ENCODE measurements around the gene RPS28.
"Not testable (repeated sequence)": the region's sequence is repeated elsewhere in the genome, so short reads cannot be mapped to it uniquely, and the experiment has no call there.

Gene RPS28

DNA sequence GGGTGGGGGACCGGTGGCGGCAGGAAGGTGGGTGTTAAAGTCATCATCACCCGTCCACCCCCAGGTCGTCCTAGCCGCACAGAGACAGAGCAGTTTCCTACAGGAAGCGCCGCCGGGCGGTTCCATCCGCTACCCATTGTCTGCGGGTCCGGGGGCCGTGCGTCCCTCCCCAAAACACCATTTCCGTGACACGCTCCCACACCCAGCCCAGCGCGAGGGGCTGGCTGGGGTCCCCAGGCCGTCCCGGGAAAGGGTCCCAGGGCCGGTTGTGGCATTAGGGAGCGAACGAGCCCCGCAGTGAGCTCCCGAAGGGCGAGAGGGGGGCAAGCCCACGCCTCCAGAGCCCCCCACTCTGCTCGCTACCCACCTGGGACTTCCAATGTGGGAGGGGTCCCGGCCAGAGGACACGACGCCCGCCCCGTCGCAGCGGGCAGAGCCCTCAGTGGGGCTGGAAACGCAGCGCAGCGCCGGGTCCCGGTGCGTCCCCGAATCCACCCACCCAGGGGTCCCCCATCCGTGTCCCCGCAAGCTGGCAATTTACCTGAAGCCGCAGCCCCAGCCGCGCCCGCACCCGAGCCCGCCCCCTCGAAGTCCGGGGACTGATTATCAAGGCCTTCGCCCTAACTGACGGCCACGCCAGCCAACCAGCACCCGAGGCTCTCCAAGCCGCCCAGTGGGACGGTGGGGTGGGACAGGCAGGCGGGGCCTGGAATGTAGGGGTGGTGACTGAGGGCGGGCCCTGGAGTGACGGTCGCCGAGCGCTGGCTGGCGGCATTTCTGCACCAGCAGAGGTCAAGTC lies 21.6 kb downstream of the RPS28 start, which contains the start of gene KANK3:
Gene KANK3 (minus strand): TSS at position 579 of the 799 bp plus-strand sequence. CDS start 5,434 bp downstream, outside the sequence.
- peak; percentile 82 to 96 (median 90) for DNase-seq

DNA sequence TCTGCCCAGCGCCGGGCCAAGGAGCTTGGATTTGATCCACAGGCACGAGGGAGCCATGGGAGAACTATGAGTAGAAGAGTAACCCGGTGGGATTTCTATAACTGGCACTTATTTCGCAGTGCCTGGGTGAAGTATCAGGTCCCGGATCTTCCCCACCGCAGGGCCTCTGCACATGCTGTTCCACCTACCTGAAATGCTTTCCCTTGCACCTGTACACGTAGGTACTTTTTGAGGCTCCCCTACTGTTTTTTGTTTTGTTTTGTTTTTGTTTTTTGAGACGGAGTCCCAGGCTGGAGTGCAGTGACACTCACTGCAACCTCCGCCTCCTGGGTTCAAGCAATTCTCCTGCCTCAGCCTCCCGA lies 22.2 kb downstream of the RPS28 start:
- no peak for DNase-seq

DNA sequence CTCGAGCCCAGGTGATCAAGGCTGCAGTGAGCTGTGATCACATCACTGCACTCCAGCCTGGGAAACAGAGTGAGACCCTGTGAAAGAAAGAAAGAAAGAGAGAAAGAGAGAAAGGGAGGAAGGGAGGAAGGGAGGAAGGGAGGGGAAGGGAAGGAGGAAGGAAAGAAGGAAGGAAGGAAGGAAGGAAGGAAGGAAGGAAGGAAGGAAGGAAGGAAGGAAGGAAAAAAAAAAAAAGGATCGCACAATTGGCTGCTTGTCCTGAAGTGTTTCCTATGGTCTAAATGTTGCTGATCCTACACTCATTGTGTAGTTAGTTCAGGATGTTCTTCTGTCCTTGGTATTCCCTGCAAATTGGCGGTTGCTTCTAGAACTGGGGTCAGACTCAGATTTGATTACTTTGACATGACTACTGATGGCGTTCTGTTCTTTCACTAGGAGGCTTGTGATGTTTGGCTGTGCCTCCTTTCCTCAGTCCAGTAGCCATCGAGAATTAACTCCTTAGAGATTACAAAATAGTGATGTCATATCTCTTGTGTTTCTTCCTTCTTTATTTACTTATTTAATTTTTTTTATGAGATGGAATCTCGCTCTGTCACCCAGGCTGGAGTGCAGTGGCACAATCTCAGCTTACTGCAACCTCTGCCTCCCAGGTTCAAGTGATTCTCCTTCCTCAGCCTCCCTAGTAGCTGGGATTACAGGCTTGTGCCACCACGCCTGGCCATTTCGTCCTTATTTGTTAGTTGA lies 28.5 kb downstream of the RPS28 start:
- DNase-seq: not testable (repeated sequence)

DNA sequence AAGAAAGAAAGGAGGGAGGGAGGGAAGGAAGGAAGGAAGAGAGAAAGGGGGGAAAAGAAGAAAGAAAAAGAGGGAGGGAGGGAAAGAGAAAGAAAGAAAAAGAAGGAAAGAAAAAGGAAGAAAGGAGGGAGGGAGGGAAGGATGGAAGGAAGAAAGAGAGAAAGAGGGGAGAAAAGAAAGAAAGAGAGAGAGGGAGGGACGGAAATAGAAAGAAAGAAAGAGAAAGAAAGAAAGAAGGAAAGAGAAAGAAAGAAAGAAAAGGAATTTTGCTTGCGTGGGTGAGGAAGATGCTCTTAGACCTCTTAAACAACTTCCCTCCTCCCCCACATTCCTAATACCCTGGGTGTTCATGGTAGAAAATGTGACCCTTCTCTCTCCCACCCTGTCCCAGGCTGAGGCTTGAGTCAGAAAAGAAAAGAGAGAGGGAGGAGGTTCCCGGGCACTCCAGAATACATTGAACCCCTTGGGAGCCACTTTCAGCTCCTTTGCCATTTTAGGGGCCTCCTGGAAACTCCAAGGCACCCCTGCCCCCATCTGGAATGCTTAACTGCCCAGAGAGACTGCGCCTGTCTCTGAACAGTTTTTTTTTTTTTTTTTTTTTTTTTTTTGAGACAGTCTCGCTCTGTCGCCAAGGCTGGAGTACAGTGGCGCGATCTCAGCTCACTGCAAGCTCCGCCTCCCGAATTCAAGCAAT lies 31.0 kb downstream of the RPS28 start:
- no peak for DNase-seq

DNA sequence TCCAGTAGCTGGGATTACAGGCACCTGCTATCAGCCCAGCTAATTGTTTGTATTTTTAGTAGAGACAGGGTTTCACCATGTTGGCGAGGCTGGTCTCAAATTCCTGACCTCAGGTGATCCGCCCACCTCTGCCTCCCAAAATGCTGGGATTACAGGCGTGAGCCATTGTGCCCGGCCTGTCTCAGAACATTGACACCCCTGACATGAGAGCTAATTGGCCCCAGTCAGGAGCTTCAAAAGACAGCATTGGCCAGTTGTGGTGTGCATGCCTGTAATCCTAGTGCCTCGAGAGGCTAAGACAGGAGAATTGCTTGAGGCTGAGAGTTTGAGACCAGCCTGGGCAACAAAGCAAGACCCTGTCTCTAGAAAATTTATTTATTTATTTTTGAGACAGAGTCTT lies 31.5 kb downstream of the RPS28 start:
- DNase-seq: not testable (repeated sequence)

DNA sequence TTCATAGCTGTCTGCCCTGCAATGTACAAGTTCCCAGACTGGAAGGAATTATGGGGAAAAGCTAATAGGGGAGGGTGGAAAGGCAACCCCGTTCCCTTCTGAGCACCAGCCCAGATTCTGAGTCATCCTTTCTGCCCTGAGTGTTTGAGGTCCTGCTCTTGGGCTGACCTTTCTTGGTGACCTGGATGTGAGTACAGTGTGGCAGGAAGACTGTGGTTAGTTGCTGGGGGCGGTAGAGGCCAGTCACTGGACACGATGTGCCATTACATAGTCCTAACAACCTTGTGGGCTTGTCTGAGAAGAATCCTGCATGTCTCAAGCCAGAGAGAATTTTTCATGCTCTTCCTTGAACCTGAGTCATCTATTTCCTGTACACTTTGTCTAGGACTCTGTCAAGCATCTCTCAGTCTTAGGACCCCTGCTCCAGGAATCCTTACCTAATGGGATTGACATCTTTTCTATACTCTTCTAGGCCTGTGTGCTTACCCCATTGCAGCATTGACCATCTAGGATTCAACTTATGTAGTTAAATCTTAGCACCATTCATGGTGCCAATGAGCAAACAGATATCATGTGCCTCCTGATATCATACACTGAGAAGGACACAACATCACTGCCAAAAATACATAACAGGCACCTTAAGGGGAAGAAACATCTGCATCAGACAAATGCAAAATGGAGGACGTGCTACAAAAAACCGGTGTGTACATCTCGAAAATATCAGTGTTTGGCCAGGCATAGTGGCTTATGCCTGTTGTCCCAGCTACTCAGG lies 34.5 kb downstream of the RPS28 start:
- DNase-seq: no peak

DNA sequence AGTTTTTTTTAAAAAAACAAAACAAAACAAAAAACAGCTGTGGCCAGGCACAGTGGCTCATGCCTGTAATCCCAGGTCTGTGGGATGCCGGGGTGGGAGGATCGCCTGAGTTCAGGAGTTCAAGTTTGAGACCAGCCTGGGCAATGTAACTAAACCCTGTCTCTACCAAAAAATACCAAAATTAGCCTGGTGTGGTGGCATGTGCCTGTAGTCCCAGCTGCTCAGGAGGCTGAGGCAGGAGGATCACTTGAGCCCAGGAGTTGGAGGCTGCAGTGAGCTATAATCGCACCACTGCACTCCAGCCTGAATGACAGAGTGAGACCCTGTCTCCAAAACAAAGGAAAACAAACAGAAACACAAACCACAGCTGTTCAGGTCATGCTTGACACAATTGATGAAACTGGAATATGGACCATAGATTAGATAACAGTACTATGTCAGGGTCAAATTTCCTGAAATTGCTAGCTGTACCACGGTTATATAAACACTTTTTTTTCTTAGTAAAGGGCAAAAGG lies 35.8 kb downstream of the RPS28 start:
- no peak for DNase-seq

DNA sequence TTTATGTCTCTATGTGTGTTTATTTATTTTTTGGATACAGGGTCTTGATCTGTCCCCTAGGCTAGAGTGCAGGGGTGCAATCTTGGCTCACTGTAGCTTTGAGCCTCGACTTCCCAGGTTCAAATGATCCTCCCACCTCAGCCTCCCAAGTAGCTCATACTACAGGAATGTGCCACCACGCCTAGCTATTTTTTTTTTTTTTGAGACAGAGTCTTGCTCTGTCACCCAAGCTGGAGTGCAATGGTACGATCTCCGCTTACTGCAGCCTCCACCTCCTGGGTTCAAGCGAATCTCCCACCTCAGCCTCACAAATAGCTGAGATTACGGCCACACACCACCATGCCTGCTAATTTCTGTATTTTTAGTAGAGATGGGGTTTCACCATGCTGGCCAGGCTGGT lies 37.7 kb downstream of the RPS28 start:
- DNase-seq: no peak

DNA sequence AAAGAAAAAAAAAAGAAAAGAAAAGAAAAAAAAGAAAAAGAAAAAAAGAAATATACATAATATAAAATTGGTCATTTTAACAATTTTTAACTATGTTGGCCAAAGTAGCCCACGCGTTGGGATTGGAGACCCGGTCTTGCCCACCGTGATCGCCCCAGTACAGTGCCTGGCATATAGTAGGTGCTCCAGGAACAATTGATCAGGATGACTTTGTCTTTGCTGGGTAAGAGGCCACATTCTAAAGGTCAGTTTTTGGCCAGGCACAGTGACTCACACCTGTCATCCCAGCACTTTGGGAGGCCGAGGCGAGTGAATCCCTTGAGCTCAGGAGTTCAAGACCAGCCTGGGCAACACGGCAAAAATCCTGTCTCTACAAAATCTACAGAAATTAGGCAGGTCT lies 38.9 kb downstream of the RPS28 start:
- no peak for DNase-seq

DNA sequence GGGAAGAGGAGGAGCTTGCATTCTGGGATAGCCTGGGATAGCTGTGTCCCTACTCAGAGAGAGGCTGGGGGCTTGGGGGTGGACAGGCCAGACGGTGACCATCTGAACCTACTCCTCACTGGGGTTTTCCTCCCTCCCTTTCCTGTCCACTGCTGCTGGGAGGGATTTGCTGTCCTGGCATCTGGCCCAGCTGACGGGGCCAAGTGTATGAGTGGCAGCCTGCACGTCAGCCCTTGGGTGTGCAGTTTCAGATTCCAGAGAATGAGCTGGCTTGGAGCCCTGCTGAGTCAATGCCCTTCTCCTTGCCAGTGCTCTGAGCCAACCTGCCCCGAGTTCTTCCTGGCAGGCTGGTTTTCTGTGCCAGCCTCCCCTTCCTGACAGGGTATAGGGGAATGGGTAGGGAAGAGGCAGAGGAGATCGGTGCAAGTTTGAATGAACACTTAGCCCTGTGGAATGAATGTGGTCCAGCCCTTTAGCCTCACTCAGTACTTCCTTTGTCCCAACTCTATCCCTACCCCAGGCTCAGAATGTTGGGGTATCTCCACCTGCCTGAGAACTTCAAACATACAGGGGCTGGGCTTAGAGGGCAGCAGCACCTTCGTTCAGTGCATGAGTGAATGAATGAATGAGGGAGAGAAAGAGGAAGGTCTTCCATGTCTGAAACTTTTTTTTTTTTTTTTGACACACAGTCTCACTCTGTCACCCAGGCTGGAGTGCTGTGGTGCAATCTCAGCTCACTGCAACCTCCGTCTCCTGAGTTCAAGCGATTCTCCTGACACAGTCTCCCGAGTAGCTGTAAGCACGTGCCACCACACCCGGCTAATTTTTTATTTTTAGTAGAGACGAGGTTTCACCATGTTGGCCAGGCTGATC lies 40.9 kb downstream of the RPS28 start:
- peak in 1 of 5 experiments; percentile 46 for DNase-seq

DNA sequence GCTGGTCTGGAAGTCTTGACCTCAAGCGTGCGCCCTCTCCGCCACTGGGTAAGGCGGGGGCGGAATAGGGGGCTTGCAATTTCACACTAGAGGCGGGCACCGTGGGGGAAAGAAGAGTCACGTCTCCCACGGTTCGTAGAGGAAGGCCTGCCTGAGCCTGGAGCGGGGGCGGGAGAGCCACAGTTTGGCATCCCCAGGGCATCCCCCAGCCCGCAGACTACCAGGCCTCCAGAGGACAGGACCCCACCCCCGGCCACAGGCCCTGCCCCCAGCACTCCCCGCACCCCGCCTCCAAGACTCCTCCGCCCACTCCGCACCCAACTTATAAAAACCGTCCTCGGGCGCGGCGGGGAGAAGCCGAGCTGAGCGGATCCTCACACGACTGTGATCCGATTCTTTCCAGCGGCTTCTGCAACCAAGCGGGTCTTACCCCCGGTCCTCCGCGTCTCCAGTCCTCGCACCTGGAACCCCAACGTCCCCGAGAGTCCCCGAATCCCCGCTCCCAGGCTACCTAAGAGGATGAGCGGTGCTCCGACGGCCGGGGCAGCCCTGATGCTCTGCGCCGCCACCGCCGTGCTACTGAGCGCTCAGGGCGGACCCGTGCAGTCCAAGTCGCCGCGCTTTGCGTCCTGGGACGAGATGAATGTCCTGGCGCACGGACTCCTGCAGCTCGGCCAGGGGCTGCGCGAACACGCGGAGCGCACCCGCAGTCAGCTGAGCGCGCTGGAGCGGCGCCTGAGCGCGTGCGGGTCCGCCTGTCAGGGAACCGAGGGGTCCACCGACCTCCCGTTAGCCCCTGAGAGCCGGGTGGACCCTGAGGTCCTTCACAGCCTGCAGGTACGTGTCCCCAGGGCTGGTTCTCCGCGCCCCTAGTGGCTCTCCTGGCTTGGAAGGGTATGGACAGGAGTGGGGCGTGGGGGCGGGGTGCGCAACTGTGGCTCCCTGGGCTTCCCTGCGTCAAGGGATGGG lies 42.8 kb downstream of the RPS28 start, which contains the start of gene ANGPTL4:
Gene ANGPTL4 (plus strand): TSS at position 353 of the 969 bp plus-strand sequence. CDS start 167 bp downstream, at position 520.
- DNase-seq: peak in 4 of 5 experiments; percentile 10 to 84 (median 17)

DNA sequence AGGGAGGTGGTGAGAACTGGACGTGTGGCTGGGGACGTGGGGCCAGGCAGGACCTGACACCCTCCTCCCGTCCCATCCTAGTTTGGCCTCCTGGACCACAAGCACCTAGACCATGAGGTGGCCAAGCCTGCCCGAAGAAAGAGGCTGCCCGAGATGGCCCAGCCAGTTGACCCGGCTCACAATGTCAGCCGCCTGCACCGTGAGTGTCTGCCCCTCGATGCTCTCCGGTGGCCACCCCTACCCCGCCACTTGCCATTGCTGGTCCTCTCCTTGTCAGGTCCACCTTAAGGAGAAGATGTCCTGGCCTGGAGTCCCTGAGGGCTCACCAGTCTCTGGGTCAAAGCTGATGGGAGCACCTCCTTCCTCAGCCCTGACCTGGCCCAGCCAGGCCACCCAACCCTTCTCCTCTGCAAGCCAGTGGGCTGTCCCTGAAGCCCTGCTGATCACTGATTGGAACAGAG lies 44.9 kb downstream of the RPS28 start:
- DNase-seq: no peak

DNA sequence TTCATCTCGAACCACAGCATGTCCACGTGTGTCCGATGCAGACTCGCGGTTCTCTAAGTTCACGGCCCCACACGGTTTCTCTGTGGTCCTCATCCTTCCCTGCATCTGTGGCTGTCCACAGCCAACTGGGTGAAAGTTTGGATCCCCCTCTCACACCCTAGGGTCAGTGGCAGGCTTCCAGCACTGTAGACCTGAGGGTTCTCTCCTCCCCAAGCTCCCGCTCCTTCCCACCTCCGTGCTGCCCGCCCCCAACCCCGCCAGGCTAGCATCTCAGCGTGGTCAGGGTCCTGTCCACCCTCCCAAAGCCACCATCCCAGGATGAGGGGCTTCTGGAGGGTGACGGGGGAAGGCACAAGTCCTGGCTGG lies 45.6 kb downstream of the RPS28 start:
- no peak for DNase-seq

DNA sequence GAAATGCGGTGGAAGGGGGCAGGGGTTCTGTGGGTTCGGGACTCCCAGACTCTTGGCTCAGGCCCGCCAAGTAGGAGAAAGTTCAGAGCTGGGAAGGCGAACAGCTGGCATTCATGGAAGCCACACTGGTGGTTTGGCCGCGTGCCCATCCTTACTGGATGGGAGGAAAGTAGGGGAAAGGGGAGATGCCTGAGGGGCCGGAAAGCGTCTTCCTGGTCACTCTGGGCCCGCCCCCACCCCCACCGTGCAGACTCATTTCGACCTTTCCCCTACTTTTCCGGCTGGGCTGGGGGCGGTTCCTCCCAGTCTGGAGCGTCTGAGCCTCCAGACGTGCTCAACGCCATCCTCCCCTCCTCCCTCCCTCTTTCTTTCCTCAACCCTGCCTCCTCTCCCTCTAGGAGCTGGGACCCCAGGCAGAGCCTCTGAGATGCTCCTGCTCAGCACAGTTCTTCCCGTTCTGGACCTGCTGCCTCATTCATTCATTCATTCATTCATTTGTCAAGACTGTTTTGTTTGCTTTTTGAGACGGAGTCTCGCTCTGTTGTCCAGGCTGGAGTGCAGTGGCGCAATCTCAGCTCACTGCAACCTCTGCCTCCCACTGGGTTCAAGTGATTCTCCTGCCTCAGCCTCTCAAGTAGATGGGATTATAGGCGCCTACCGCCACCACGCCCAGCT lies 46.2 kb downstream of the RPS28 start:
- no peak for DNase-seq

DNA sequence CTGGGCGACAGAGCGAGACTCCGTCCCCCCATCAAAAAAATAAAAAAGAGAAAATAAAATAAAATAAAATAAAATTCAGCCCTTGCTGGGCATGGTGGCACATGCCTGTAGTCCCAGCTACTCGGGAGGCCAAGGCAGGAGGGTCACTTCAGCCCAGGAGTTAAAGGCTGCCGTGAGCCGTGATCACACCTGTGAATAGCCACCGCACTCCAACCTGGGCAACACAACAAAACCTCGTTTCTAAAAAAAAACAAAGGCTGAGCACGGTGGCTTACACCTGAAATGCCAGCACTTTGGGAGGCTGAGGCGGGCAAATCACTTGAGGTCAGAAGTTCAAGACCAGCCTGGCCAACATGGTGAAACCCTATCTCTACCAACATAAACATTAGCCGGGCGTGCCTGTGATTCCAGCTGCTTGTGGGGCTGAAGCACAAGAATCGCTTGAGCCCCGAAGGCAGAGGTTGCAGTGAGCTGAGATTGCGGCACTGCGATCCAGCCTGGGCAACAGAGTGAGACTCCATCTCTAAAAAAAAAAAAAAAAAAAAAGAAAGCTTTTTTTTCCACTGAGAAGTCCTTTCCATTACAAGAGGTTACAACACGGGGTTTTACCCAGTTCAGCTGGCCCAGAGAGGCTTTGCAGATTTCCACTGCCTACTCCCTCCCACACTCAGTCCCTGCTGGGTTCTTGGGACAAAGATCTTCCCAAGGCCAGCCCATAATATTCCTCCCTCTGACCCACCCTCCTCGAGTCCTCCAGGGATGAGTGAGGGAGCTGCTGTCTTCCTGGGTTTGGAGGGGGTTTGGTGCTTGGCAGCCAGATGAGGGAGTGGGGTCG lies 49.1 kb downstream of the RPS28 start:
- DNase-seq: no peak

DNA sequence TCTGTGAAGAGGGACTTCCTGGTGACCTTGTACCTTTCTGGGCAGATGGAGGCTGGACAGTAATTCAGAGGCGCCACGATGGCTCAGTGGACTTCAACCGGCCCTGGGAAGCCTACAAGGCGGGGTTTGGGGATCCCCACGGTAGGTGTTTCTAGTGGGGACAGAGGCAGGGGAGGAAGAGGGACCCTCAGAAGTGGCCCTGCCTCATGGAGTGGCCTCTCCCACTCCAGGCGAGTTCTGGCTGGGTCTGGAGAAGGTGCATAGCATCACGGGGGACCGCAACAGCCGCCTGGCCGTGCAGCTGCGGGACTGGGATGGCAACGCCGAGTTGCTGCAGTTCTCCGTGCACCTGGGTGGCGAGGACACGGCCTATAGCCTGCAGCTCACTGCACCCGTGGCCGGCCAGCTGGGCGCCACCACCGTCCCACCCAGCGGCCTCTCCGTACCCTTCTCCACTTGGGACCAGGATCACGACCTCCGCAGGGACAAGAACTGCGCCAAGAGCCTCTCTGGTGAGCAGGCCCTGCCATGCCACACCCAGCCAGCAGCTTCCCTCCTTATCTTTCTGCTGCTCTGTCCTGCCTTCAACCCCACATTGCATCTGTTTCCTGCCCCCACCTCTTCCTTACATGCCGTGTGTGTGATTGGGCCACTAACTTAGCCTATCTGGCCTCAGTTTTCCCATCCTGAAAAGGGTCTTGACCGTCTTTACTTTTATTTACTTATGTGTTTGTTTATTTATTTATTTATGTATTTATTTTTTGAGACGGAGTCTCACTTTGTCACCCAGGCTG lies 49.9 kb downstream of the RPS28 start:
- no peak for DNase-seq
